Measurements from ENCODE around the gene CTNNBL1.

CTNNBL1 gene

GRCh38 chr20:37669062-37669772 is 24.6 kb upstream of the CTNNBL1 start:
- TF ChIP-seq ZFX (IDR thresholded peaks at IDR 0.05; ENCODE audit: borderline replicate concordance): no peak
- TF ChIP-seq CTCF (IDR thresholded peaks at IDR 0.05): no peak
- H3K27ac ChIP-seq: no peak overlapping the region

GRCh38 chr20:37669773-37670236 is 24.0 kb upstream of the CTNNBL1 start:
- H3K27ac ChIP-seq: no peak overlapping the region
- no peak for TF ChIP-seq CTCF (IDR thresholded peaks at IDR 0.05)
- TF ChIP-seq ZFX (IDR thresholded peaks at IDR 0.05; ENCODE audit: borderline replicate concordance): no peak

GRCh38 chr20:37670351-37670791 is 23.5 kb upstream of the CTNNBL1 start:
- TF ChIP-seq ZFX (IDR thresholded peaks at IDR 0.05; ENCODE audit: borderline replicate concordance) (no peak), CTCF (IDR thresholded peaks at IDR 0.05) (no peak)
- no peak overlapping the region for H3K27ac ChIP-seq

- TF ChIP-seq ZFX (IDR thresholded peaks at IDR 0.05; ENCODE audit: borderline replicate concordance) (no peak), CTCF (IDR thresholded peaks at IDR 0.05) (no peak)
- no peak overlapping the region for H3K27ac ChIP-seq
These were observed 21.7 kb upstream of the CTNNBL1 start for GRCh38 chr20:37672143-37672542.

- TF ChIP-seq ZFX (IDR thresholded peaks at IDR 0.05; ENCODE audit: borderline replicate concordance) (no peak), CTCF (IDR thresholded peaks at IDR 0.05) (no peak)
- no peak overlapping the region for H3K27ac ChIP-seq
These were observed 20.4 kb upstream of the CTNNBL1 start for GRCh38 chr20:37673444-37673843.

GRCh38 chr20:37676440-37676839 is 17.4 kb upstream of the CTNNBL1 start:
- TF ChIP-seq CTCF (IDR thresholded peaks at IDR 0.05) (no peak), ZFX (IDR thresholded peaks at IDR 0.05; ENCODE audit: borderline replicate concordance) (no peak)

More at GRCh38 chr20:37676440-37676839, 17.4 kb upstream of the CTNNBL1 start:
- no peak overlapping the region for H3K27ac ChIP-seq
